Karpas-422 (cell line): ENCODE results near the gene DIRAS1. TPM values are rescaled to one million over a fixed set of nuclear protein-coding genes. Genes with fewer than 3 reads are reported as not detected.

Source experiments
- DNase-seq: peaks from one replicate; pipeline ENCODE4 v3.0.0-alpha.2; 2015
- H2AFZ ChIP-seq: fragments of 200-600 bp; sonication (generic); 2 replicates; pipeline ENCODE4 v1.6.1; 2014; ENCODE audit warnings: antibody characterized with exemption, low read length, mixed read lengths
- H3K27ac ChIP-seq: fragments of 200-600 bp; sonication (generic); 2 replicates; pipeline ENCODE4 v1.5.1; 2014; ENCODE audit warnings: mild to moderate bottlenecking, low read length, moderate library complexity
- H3K27me3 ChIP-seq: fragments of 200-600 bp; sonication (generic); 2 replicates; pipeline ENCODE4 v1.6.1; 2014; ENCODE audit warnings: low read length, mixed read lengths
- H3K36me3 ChIP-seq: fragments of 200-600 bp; sonication (generic); 2 replicates; pipeline ENCODE4 v1.6.1; 2014; ENCODE audit warnings: low read length, mixed read lengths; ENCODE audit not compliant: insufficient read depth
- H3K4me1 ChIP-seq: fragments of 200-600 bp; sonication (generic); 2 replicates; pipeline ENCODE4 v1.6.1; 2014; ENCODE audit warnings: mild to moderate bottlenecking, low read length, mixed read lengths
- H3K4me2 ChIP-seq: fragments of 200-600 bp; sonication (generic); 2 replicates; pipeline ENCODE4 v1.6.1; 2014; ENCODE audit warnings: low read length, low read depth, mild to moderate bottlenecking; ENCODE audit not compliant: poor library complexity, severe bottlenecking
- H3K4me3 ChIP-seq: fragments of 200-600 bp; sonication (generic); 2 replicates; pipeline ENCODE4 v1.5.1; 2014; ENCODE audit warnings: mild to moderate bottlenecking, antibody characterized with exemption, low read length, mixed read lengths
- H3K79me2 ChIP-seq: fragments of 200-600 bp; sonication (generic); 2 replicates; pipeline ENCODE4 v1.6.1; 2014; ENCODE audit warnings: mild to moderate bottlenecking, low read length, mixed read lengths
- H3K9ac ChIP-seq: fragments of 200-600 bp; sonication (generic); 2 replicates; pipeline ENCODE4 v1.6.0; 2014; ENCODE audit warnings: low read length
- H3K9me2 ChIP-seq: fragments of 200-600 bp; sonication (generic), shearing (Covaris generic); replicated peaks from 2 replicates; pipeline ENCODE4 v1.6.0; 2014; ENCODE audit warnings: mild to moderate bottlenecking, low read length, moderate library complexity; ENCODE audit not compliant: insufficient read depth
- H3K9me3 ChIP-seq: fragments of 300-700, 200-600 bp; sonication (generic); 2 replicates; pipeline ENCODE4 v1.6.1; 2014; ENCODE audit warnings: low read length, mixed read lengths
- H4K20me1 ChIP-seq: fragments of 200-600 bp; sonication (generic); 2 replicates; pipeline ENCODE4 v1.6.1; 2014; ENCODE audit warnings: mild to moderate bottlenecking, antibody characterized with exemption, low read length, low read depth; ENCODE audit not compliant: insufficient read depth
- total RNA-seq: library from RNA; depleted of rRNA; stranded (reverse); fragments of >200 nt; shearing (Covaris generic); gene quantifications from 2 replicates; pipeline ENCODE4 v1.2.3, GENCODE V29; 2014; ENCODE audit warnings: low replicate concordance

Gene DIRAS1
- total RNA-seq, 1 experiment from 2014 or later = not detected

DNA sequence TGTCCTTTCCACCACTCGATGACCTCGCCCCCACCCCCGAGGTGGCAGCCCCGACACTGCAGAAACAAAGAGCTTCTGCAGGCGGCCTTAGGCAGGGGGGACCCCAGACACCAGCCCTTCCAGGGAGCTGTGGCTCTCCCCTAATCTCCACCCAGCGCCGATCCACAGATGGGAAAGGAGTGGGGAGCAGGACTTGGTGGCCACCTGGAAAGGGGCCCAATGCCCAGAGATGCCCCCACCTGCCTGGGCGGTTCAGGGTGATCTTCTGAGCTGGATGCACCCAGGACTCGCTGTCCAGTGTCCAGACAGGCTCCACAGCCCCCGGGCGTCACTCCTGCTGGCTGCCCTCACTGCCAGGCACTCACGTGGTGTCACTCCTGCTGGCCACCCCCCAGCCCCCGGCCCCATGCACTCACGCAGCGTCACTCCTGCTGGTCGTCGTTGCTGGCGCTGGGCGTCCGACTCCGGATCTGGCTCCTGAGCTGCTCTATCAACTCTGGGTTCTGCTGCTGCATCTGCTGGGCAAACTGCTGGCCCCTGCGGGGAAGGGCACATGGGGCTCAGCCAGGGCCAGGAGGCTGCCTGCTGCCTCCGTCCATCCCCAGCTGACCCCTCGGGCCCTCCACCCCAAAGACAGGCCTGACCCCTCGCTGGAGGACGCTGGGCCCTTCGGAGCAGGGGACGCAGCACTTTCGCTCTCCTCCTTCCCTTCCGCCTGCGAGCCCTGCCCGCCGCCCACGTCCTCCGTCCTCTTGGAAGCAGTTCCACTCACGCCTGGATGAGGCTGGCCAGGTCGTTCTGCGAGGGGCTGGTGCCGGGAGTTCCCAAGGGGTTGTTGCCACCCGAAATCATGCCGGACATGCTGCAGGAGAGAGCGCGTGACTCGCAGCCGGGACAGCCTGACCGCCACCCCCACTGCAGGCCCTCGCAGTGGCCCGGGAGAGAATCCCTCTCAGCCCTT lies 36.0 kb upstream of the DIRAS1 start:
- no peak overlapping the region for H2AFZ ChIP-seq
- H3K9ac ChIP-seq = no peak overlapping the region
- H3K9me3 ChIP-seq = no peaks in the 10 kb centered on the region
- no peaks in the 10 kb centered on the region for H3K36me3 ChIP-seq
- H3K79me2 ChIP-seq = no peaks in the 10 kb centered on the region
- no peaks in the 10 kb centered on the region for H3K27me3 ChIP-seq
- H3K9me2 ChIP-seq = no peaks in the 10 kb centered on the region
- no peak overlapping the region for H3K4me2 ChIP-seq
- no peaks in the 10 kb centered on the region for H3K4me1 ChIP-seq
- no peak overlapping the region for H3K27ac ChIP-seq
- H3K4me3 ChIP-seq = no peak overlapping the region
- no peak for DNase-seq
- no peaks in the 10 kb centered on the region for H4K20me1 ChIP-seq

DNA sequence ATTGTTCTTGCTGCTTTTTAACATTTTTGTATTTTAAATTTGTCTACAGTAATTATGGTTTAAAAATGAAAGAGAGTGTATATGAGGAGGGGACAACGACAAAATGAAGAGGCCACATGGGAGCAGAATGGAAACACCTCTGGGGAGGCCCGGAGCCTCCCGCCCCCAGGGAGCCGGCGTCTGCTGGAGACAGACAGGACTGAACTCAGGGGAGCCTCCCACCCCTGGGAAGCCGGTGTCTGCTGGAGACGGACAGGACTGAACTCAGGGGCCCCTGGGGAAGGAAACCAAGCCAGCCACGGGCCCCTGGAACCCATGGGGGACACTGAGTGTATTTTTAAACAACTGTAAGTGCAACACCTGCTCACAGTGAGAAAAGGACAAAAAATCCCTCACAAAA lies 35.3 kb upstream of the DIRAS1 start:
- Histone ChIP-seq H3K9me3 (no peaks in the 10 kb centered on the region), H3K36me3 (no peaks in the 10 kb centered on the region), H3K9me2 (no peaks in the 10 kb centered on the region), H3K9ac (no peak overlapping the region), H3K4me1 (no peaks in the 10 kb centered on the region), H3K79me2 (no peaks in the 10 kb centered on the region), H3K27ac (no peak overlapping the region), H2AFZ (no peak overlapping the region), H4K20me1 (no peaks in the 10 kb centered on the region), H3K4me2 (no peak overlapping the region), H3K4me3 (no peak overlapping the region), H3K27me3 (no peaks in the 10 kb centered on the region)
- DNase-seq = no peak

DNA sequence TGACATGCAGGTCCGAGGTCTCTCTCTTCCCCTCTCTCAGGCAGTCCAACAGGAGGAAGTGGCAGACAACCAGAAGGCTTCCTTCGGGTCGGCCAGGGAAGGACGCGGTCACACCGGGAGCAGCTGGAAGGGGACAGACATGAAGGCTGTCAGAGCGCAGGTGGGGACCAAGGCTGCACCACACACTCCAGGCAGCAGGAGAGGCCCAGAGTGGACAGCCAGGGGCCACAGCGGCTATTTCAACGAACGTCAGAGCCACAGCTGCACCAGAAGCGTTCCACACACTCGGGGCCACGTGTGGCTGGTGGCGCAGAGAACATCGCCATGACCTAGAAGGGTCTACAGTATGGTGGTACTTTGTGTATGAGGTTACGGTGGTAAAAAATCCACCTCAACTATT lies 34.6 kb upstream of the DIRAS1 start:
- Histone ChIP-seq H3K4me3 (no peak overlapping the region), H4K20me1 (no peaks in the 10 kb centered on the region), H3K9me3 (no peaks in the 10 kb centered on the region), H3K4me1 (no peaks in the 10 kb centered on the region), H3K36me3 (no peaks in the 10 kb centered on the region), H3K79me2 (no peaks in the 10 kb centered on the region), H3K9me2 (no peaks in the 10 kb centered on the region), H3K4me2 (no peak overlapping the region), H3K9ac (no peak overlapping the region), H3K27ac (no peak overlapping the region), H3K27me3 (no peaks in the 10 kb centered on the region), H2AFZ (no peak overlapping the region)
- DNase-seq = no peak

DNA sequence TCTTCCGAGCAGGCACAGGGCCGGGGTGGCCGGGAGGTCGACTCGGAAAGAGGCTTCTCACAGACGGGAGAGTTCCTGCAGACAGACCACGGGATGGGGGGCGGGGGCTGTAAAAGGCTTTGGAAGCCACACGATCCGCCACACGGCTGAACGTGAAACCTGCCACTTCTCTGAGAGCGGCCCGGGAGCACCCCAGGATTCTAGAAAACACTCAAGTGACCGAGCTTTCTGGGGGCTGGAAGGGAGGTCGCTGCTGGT lies 34.2 kb upstream of the DIRAS1 start:
- Histone ChIP-seq H3K4me2 (no peak overlapping the region), H3K79me2 (no peaks in the 10 kb centered on the region), H2AFZ (no peak overlapping the region), H3K4me1 (no peaks in the 10 kb centered on the region), H3K27me3 (no peaks in the 10 kb centered on the region), H3K9ac (no peak overlapping the region), H3K4me3 (no peak overlapping the region), H3K36me3 (no peaks in the 10 kb centered on the region), H3K9me2 (no peaks in the 10 kb centered on the region), H3K27ac (no peak overlapping the region), H3K9me3 (no peaks in the 10 kb centered on the region), H4K20me1 (no peaks in the 10 kb centered on the region)
- no peak for DNase-seq

DNA sequence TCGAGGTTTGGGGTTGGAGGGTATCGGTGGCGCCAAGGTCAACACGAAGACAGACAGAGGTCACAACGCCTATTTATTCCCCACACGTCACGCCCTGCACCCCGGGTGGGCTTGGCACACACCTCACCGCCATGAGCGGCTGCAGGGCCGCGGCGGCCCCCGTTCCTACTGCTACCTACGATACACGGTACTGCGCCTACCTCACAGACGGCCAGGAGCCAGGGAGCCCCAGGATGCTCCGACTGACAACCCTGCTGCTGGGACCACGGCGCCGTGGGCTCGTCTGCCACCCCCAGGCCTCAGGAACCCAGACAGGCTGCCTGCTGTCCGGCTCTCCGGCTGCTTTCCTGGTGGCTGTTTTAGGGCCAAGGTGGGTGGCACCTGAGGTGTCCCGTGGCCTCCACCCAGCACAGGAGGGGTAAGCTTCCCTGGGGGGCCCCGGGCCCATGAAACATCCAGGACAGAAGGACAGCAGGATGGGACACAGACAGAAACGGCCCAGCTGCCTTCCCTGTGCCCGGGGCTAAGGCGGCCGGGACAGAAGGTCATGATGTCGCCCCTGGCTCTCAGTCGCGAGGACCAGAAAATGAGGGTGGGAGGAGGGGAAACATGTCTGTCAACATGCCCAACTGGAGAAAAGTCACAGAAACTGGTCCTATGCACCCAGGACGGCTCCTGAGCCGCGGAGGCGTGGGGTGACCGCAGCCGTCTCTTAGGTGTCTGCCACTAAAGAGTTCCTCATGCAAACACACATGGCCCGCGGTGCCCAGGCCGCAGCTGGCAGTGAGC lies 33.7 kb upstream of the DIRAS1 start:
- Histone ChIP-seq H3K4me1 (no peaks in the 10 kb centered on the region), H3K9me3 (no peaks in the 10 kb centered on the region), H3K4me2 (no peak overlapping the region), H3K79me2 (no peaks in the 10 kb centered on the region), H3K9me2 (no peaks in the 10 kb centered on the region), H3K27ac (no peak overlapping the region), H4K20me1 (no peaks in the 10 kb centered on the region), H3K27me3 (no peaks in the 10 kb centered on the region), H2AFZ (no peak overlapping the region), H3K4me3 (no peak overlapping the region), H3K36me3 (no peaks in the 10 kb centered on the region), H3K9ac (no peak overlapping the region)
- no peak for DNase-seq

DNA sequence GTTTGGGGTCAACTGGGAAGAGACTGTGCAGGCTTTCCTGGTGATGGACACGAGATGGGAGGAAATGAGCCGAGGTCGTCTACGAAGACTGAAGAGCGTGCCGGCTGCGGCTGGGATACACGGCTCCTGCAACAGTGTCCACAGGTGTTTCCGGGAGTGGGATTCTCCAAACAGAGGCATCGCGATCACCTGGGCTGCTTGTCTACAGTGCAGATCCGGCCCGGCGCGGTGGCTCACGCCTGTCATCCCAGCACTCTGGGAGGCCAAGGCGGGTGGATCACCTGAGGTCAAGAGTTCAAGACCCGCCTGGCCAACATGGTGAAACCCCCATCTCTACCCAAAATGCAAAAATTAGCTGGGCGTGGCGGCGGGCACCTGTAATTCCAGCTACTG lies 30.3 kb upstream of the DIRAS1 start:
- Histone ChIP-seq H3K4me1 (peaks cover 7% of the 10 kb centered on the region), H3K9me3 (no peaks in the 10 kb centered on the region), H3K9me2 (no peaks in the 10 kb centered on the region), H3K4me3 (no peak overlapping the region), H3K27ac (no peak overlapping the region), H3K9ac (no peak overlapping the region), H2AFZ (no peak overlapping the region), H4K20me1 (no peaks in the 10 kb centered on the region), H3K4me2 (no peak overlapping the region), H3K79me2 (no peaks in the 10 kb centered on the region), H3K36me3 (no peaks in the 10 kb centered on the region), H3K27me3 (no peaks in the 10 kb centered on the region)
- no peak for DNase-seq

DNA sequence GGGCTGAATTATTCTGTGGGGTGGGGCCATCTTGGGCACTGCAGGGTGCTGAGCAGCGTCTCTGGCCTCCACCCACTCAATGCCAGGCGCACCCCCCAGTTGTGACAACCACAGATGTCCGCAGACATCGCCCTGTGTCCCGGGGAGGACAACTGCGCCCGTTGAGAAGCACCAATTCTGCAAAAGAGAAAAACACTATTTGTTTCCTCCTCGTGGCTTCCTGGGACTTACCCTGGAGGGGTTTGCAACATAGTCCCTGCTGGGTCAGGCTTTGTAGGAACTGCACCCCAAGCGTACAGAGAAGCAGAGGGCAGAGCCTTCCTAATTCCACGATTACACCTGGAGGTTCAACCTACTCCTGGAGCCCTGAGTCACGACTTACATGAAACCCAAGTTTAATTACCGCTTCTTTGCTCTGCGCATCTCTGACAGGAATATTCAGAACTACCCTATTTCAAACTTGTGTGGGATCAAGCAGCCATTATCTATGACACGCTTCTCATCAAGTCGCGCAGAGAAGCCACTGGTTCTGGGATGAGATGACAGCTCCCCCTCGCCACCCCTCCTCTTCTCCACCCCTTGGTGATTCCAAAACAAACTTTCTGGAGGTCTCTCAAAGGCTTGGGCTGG lies 29.8 kb upstream of the DIRAS1 start:
- no peaks in the 10 kb centered on the region for H3K27me3 ChIP-seq
- no peaks in the 10 kb centered on the region for H3K36me3 ChIP-seq
- no peaks in the 10 kb centered on the region for H3K79me2 ChIP-seq
- peaks cover 7% of the 10 kb centered on the region for H3K4me1 ChIP-seq
- H3K27ac ChIP-seq = no peak overlapping the region
- H3K9me2 ChIP-seq = no peaks in the 10 kb centered on the region
- H3K9me3 ChIP-seq = no peaks in the 10 kb centered on the region
- no peak for DNase-seq
- H3K4me3 ChIP-seq = no peak overlapping the region
- no peaks in the 10 kb centered on the region for H4K20me1 ChIP-seq
- no peak overlapping the region for H3K9ac ChIP-seq
- H2AFZ ChIP-seq = no peak overlapping the region
- H3K4me2 ChIP-seq = no peak overlapping the region

DNA sequence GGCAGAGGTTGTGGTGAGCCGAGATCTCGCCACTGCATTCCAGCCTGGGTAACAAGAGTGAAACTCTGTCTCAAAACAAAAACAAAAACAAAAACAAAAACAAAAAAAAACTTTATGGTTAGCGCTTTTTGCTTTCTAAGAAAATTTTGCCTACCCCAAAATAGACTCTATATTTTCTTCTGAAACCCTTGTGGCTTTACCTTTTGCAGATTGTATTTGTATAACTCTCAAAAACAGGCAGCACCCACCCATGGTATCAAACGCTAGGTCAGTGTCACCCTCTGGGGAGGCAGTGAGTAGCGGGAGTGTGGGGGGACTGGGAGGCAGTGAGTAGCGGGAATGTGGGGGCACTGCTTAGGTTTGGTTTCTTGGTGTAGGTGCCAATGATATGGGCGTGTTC lies 26.2 kb upstream of the DIRAS1 start:
- no peaks in the 10 kb centered on the region for H3K9me3 ChIP-seq
- no peaks in the 10 kb centered on the region for H3K79me2 ChIP-seq
- no peaks in the 10 kb centered on the region for H3K36me3 ChIP-seq
- H4K20me1 ChIP-seq = no peaks in the 10 kb centered on the region
- no peak overlapping the region for H3K4me3 ChIP-seq
- no peak overlapping the region for H3K9ac ChIP-seq
- no peak overlapping the region for H2AFZ ChIP-seq
- no peak overlapping the region for H3K27ac ChIP-seq
- H3K9me2 ChIP-seq = no peaks in the 10 kb centered on the region
- DNase-seq = no peak
- no peak overlapping the region for H3K4me2 ChIP-seq
- peaks cover 12% of the 10 kb centered on the region for H3K4me1 ChIP-seq
- no peaks in the 10 kb centered on the region for H3K27me3 ChIP-seq
